WERI-Rb-1 (cell line): Measurements from ENCODE around the gene LHX3.
A peak's percentile ranks its signal among the peaks of the same experiment; 100 is the strongest.

Experiments
- DNase-seq: peaks from one replicate; pipeline ENCODE4 v3.0.0-alpha.2; 2020
- H3K27ac ChIP-seq: fragments of 250-450 bp; sonication (Bioruptor Pico); 2 replicates; pipeline ENCODE4 v1.5.1; 2020; ENCODE audit warnings: mild to moderate bottlenecking, moderate library complexity
- H3K27me3 ChIP-seq: fragments of 250-450 bp; sonication (Bioruptor Pico); 2 replicates; pipeline ENCODE4 v1.5.1; 2021; ENCODE audit warnings: mild to moderate bottlenecking, low read depth, moderate library complexity; ENCODE audit not compliant: insufficient read depth, severe bottlenecking
- H3K36me3 ChIP-seq: fragments of 250-450 bp; sonication (Bioruptor Pico); 2 replicates; pipeline ENCODE4 v1.5.1; 2020; ENCODE audit warnings: mild to moderate bottlenecking, moderate library complexity
- H3K4me3 ChIP-seq: 2 replicates; pipeline ENCODE4 v1.5.1; 2011; ENCODE audit warnings: low read depth, mild to moderate bottlenecking, control low read depth, low read length
- H3K9me3 ChIP-seq: fragments of 250-450 bp; sonication (Bioruptor Pico); 2 replicates; pipeline ENCODE4 v1.5.1; 2021; ENCODE audit warnings: mild to moderate bottlenecking, moderate library complexity; ENCODE audit not compliant: severe bottlenecking
- TF ChIP-seq, protein P1 (sequence below): IDR thresholded peaks from 2 replicates; pipeline ENCODE4 v1.5.1; 2011; ENCODE audit warnings: low read depth, mild to moderate bottlenecking, control low read depth, inconsistent platforms, low read length

LHX3 gene

DNA sequence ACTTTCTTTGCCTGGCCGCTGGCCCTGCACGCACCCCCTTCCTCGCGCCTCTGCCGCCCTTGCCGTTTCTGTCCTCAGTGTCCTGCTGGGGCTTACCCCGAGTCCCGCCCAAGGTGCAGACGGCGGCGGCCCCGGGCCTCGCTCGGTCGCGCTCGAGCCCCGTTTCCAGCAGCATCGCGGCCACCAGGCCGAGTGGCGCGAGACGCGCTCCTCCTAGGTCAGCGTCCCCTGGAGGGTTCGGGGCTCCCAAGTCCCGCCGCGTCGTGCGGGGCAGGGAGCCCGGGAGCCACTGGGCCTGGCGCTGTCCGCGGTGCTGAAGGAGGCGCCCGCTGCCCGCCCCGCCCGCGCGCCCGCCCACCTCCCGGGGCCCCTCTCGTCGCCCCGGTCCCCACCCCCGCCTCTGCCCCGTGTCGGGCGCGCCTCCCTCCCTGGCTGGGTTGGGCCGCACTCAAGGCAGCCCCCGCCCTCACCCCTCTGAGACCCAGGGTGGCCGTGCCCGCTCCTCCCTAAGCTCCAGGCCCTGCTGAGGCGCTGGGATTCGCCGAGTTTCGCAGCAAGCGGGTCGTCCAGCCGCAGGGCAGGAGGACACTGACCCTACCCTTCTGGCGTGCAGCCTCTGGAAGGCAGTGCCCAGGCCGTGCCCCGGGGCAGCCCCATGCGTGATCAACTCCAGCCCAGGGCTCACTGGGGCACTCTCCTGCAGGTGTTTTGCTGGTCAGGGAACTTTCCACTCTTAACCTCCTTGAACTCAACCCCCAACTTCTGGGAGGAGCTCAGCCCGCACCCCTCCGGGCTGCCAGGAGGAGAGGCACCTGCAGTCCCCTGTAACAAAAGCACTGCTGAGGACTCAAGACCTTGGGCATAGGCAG lies at the start of gene LHX3:
Gene LHX3, minus strand, starts transcription at position 291 of the 869 bp plus-strand sequence. Its CDS starts 116 bp downstream, at position 175.
- TF ChIP-seq, protein P1, sequence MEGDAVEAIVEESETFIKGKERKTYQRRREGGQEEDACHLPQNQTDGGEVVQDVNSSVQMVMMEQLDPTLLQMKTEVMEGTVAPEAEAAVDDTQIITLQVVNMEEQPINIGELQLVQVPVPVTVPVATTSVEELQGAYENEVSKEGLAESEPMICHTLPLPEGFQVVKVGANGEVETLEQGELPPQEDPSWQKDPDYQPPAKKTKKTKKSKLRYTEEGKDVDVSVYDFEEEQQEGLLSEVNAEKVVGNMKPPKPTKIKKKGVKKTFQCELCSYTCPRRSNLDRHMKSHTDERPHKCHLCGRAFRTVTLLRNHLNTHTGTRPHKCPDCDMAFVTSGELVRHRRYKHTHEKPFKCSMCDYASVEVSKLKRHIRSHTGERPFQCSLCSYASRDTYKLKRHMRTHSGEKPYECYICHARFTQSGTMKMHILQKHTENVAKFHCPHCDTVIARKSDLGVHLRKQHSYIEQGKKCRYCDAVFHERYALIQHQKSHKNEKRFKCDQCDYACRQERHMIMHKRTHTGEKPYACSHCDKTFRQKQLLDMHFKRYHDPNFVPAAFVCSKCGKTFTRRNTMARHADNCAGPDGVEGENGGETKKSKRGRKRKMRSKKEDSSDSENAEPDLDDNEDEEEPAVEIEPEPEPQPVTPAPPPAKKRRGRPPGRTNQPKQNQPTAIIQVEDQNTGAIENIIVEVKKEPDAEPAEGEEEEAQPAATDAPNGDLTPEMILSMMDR: no peak
- peaks cover 74% of the 10 kb centered on the region for H3K36me3 ChIP-seq
- H3K27ac ChIP-seq: peak within 1 kb of the TSS; percentile 98
- DNase-seq: peak; percentile 67
- no peaks in the 10 kb centered on the region for H3K9me3 ChIP-seq
- no peaks in the 10 kb centered on the region for H3K27me3 ChIP-seq
- H3K4me3 ChIP-seq: peak within 1 kb of the TSS; percentile 64

DNA sequence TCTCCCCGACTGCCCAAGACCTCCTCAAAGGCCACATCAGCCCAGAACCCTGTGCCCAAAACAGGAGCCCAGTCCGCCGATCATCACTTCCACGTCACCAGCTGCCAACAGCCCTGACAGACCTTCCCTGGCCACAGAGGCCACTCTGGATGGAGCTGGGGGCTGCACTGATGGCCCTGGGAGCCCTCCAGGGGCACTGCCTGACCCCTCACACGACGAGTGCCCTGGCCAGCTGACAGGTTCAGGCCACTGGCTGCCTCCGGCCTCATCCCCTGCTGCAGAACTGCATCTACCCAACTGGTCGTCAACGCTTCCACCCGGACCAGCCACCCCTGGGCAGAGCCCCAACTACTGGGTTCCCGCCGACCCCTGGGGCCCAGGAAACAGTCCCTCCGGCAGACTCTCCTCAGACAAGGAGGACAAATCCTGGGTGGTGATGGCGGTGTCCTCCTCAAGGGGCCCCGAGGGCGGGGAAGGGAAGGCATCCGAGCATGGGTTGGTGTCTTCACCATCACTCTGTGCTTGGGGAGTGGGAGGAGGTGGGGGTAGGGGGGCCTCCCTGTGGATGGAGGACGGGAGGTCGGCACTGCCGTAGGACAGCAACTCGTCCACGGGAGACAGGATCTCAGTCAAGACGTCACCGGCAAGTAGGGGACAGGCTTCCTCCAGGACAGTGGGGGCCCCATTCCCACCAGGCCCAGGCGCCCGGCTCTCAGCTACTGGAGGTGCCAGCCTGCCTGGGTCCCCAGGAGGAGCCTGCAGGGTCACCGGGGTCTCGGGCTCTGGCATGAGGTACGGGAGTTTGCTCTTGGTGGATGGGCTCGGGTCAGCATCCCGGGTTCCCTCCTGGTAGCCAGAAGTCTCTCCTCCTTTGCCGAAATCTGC lies 48.6 kb upstream of the LHX3 start:
- Histone ChIP-seq H3K9me3 (no peaks in the 10 kb centered on the region), H3K36me3 (no peaks in the 10 kb centered on the region), H3K27ac (no peak overlapping the region), H3K4me3 (no peak overlapping the region), H3K27me3 (no peaks in the 10 kb centered on the region)
- no peak for DNase-seq
- TF ChIP-seq, protein P1: no peak

DNA sequence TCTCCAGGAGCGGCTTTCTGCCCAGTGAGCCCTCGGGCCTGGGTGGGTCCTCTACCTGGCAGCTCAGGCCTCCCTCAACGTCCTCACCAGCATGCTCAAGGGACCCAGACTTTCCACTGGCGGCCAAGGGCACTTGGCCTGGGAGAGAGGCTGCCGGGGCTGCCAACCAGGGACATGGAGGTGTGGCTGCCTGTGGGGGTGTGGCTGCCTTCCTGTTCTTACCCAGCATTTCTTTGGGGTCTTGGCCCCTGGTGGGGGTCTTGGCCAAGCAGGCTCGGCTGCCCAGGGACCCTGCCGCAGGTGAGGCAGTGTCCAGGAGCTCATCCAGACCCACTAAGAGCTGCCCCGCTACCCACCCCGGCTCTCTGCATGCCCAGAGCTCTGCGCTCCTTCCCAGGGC lies 47.9 kb upstream of the LHX3 start:
- no peak for DNase-seq
- no peaks in the 10 kb centered on the region for H3K27me3 ChIP-seq

DNA sequence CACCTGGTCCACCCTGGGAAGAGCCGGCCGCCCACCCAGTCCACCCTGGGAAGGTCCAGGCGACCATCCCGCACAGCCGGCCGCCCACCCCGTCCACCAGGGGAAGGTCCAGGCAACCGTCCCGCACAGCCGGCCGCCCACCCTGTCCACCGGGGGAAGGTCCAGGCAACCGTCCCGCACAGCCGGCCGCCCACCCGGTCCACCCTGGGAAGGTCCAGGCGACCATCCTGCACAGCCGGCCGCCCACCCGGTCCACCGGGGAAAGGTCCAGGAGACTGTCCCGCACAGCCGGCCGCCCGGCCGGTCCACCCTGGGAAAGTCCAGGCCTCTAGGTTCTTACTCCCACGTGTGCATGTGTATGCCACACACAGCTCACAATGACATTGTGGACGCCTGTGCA lies 47.4 kb upstream of the LHX3 start:
- no peaks in the 10 kb centered on the region for H3K27me3 ChIP-seq
- DNase-seq: no peak
- H3K4me3 ChIP-seq: no peak overlapping the region
- no peaks in the 10 kb centered on the region for H3K36me3 ChIP-seq
- no peaks in the 10 kb centered on the region for H3K9me3 ChIP-seq
- no peak overlapping the region for H3K27ac ChIP-seq
- TF ChIP-seq, protein P1: no peak

More for the DNA sequence above, 47.9 kb upstream of the LHX3 start:
- Histone ChIP-seq H3K4me3 (no peak overlapping the region), H3K27ac (no peak overlapping the region), H3K36me3 (no peaks in the 10 kb centered on the region), H3K9me3 (no peaks in the 10 kb centered on the region)
- TF ChIP-seq, protein P1: no peak

DNA sequence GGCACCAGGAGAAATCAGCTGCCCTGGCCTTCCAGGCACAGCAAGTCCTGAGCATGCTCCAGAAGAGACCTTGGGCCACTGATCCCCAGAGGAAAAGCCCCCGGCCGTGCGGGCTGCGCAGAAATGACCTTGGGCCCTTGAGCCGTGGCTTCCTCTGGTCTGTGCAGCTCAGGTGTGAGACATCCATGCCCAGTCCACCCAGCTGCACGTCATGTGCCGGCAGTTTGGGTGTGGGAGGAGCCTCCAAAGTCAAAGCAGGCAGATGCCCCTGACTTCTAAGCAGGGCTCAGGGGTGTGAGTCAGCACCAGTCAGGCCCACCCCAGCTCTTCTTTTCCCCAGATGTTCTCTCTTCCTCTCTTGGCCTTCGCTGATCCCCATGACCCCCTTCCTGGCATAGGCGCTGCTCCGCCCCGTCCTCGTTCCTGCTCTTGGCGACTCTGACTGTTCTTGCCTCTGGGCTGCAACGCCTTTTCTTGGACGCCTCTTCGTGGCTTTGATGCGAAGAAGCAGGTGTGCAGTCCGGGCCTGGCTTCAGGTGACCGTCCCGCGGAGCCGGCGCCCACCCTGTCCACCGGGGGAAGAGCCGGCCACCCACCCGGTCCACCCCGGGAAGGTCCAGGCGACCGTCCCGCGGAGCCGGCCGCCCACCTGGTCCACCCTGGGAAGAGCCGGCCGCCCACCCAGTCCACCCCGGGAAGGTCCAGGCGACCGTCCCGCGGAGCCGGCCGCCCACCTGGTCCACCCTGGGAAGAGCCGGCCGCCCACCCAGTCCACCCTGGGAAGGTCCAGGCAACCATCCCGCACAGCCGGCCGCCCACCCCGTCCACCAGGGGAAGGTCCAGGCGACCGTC lies 46.6 kb upstream of the LHX3 start:
- Histone ChIP-seq H3K9me3 (no peaks in the 10 kb centered on the region), H3K4me3 (no peak overlapping the region), H3K27me3 (no peaks in the 10 kb centered on the region), H3K36me3 (no peaks in the 10 kb centered on the region), H3K27ac (no peak overlapping the region)
- no peak for DNase-seq
- TF ChIP-seq, protein P1: no peak
